ENCODE results near the gene ITGA3.

DNA sequence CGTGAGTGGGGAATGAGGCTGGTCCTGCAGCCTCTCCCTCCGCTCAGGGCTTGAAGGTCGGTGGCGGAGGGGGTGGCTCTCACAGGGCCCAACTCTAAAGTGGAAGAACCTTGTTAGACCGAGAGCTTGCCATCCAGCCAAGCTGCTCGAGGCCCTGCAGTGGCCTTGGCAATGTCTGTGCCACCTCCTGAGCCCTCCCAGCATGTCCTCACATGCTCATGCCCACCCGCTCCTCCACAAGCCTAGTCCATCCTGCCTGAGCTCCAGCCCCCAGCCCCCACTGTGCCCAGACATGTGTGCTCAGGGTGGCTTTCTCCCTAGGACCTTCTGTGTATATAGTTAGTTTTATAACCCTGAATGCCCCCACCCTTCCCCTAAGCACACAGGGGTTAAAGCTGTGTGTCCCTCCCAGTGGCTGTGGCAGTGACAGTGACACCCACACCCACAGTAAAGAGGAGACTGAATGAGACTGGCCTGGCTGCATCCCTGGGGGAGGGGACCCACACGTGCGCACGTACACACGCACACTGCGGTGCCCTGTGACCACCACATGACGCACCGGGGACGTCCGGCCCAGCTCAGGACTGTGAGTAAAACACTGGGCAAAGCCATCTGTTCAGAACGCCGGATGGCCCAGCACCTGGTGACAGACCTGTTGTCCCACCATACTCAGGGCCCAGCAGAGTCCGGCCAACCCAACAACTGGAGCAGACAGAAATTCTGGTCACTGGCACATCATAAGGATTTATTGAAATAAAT lies 54.9 kb downstream of the ITGA3 start:
- TF ChIP-seq CTCF (IDR thresholded peaks at IDR 0.05; ENCODE audit: borderline replicate concordance, extremely low read depth, low read length, poor library complexity, severe bottlenecking) (no peak), EZH2 (IDR thresholded peaks at IDR 0.05; ENCODE audit: borderline replicate concordance, low read depth, low read length, severe bottlenecking) (no peak)

All from DND-41 (cell line).